Measurements from ENCODE around the gene PYGL.

GRCh38 chr14:50932592-50933495, 11.4 kb downstream of the PYGL start:
- no peak for TF ChIP-seq CTCF (IDR thresholded peaks at IDR 0.05; ENCODE audit: extremely low read depth in 1 of 2, insufficient read depth in 1 of 2, low read depth in 1 of 2, low read length in 2 of 2)
- no peak for TF ChIP-seq EZH2 (IDR thresholded peaks at IDR 0.05; ENCODE audit: borderline replicate concordance, low read depth, low read length, severe bottlenecking)
- no peak for TF ChIP-seq POLR2A (IDR thresholded peaks at IDR 0.05; ENCODE audit: low read depth, low read length)
- TF ChIP-seq POLR2AphosphoS5 (IDR thresholded peaks at IDR 0.05; ENCODE audit: insufficient read depth, low read depth, low read length): no peak
- no peak for TF ChIP-seq MAX (IDR thresholded peaks at IDR 0.05; ENCODE audit: insufficient read depth, insufficient read length)
- TF ChIP-seq FOS (IDR thresholded peaks at IDR 0.05; ENCODE audit: borderline replicate concordance, insufficient read depth, low read length): no peak
